Measurements from ENCODE around the gene PDZD4.

DNA sequence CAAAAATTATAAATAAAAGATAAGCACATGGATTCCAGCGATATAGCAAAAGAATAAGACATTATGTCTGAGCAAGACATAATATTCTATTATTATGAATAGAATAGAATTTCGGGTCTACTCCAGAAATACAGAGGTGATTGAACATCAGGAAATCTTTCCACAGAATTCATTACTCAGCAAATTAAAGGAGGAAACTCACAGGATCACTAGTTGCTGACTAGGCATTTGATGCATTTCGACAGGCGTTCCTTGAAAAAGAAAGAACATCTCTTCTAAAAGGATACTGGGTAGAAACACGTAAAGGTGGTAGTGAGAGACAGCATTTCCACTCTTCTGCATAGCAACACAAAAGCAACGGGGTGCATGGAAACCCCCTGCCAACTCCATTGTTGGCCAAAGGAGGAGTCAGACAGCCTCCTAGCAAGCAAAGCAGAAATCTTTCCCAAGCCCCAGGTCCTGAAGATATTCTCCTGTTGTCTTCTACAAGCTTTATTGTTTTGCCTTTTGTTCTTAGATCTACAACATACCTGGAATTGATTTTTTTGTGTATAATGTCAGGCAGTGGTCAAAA lies 14.3 kb upstream of the PDZD4 start:
- TF ChIP-seq POLR2A (IDR thresholded peaks at IDR 0.05; ENCODE audit: low read length) (no peak), GATA1 (IDR thresholded peaks at IDR 0.05; ENCODE audit: low read depth, low read length) (no peak)

Data from erythroblast (primary cell).